IMR-90 (cell line): ENCODE data around the gene ST3GAL3. TPM values are rescaled to one million over a fixed set of nuclear protein-coding genes. Genes with fewer than 3 reads are reported as not detected.

ENCODE experiments used
- ATAC-seq: fragments of 200-7000 bp; cut with Tn5 transposase; 2 replicates; pipeline ENCODE4 v1.9.1; 2020; ENCODE audit warnings: low read depth, mild to moderate bottlenecking, moderate library complexity
- BruUV-seq: library from RNA; stranded (reverse); fragments of 400-500 nt; replicated peaks from 2 replicates; lab custom pipeline; 2021; lab: Mats Ljungman, UMichigan
- CTCF ChIA-PET: fragments of 300-600 bp; formaldehyde crosslinking; extraction: SDS; loops from one replicate; lab custom pipeline; 2021; ENCODE audit warnings: antibody characterized with exemption; lab: Yijun Ruan, JAX
- POLR2A ChIA-PET: fragments of 300-600 bp; sonication (Branson Sonifier 250); formaldehyde crosslinking; loops from one replicate; lab custom pipeline; 2022; ENCODE audit warnings: antibody characterized with exemption; ENCODE audit not compliant: unreplicated experiment; lab: Charles Lee
- DNase-seq: peaks from one replicate; pipeline ENCODE4 v3.0.0; 2013
- H2AFZ ChIP-seq: replicated peaks from 2 replicates; pipeline ENCODE3; 2013; ENCODE audit warnings: low read length, mild to moderate bottlenecking; ENCODE audit not compliant: poor library complexity
- H2AK5ac ChIP-seq: 2 replicates; pipeline ENCODE4 v1.6.1; 2013; ENCODE audit warnings: low read depth, low read length, inconsistent platforms
- H2AK9ac ChIP-seq: replicated peaks from 2 replicates; pipeline ENCODE3; 2013; ENCODE audit warnings: mild to moderate bottlenecking, low read depth, low read length, moderate library complexity; ENCODE audit not compliant: poor library complexity
- H2BK120ac ChIP-seq: 2 replicates; pipeline ENCODE4 v1.6.1; 2013; ENCODE audit warnings: low read depth, low read length, inconsistent platforms
- H2BK15ac ChIP-seq: 3 replicates; pipeline ENCODE4 v1.6.1; 2013; ENCODE audit warnings: low read depth, low read length, inconsistent platforms
- H2BK20ac ChIP-seq: 2 replicates; pipeline ENCODE4 v1.6.1; 2013; ENCODE audit warnings: low read depth, mild to moderate bottlenecking, inconsistent platforms, low read length, moderate library complexity
- H2BK5ac ChIP-seq: 2 replicates; pipeline ENCODE4 v1.6.1; 2013; ENCODE audit warnings: mild to moderate bottlenecking, low read depth, low read length, inconsistent platforms; ENCODE audit not compliant: poor library complexity, severe bottlenecking
- H3K14ac ChIP-seq: replicated peaks from 2 replicates; pipeline ENCODE4 v1.6.1; 2013; ENCODE audit warnings: low read depth, low read length, inconsistent platforms
- H3K18ac ChIP-seq: 2 replicates; pipeline ENCODE4 v1.6.1; 2013; ENCODE audit warnings: low read depth, low read length, control low read depth
- H3K23ac ChIP-seq: 2 replicates; pipeline ENCODE4 v1.6.1; 2013; ENCODE audit warnings: low read depth, low read length, inconsistent platforms
- H3K27ac ChIP-seq: 2 replicates; pipeline ENCODE4 v1.5.1; 2013; ENCODE audit warnings: mild to moderate bottlenecking, control low read depth, low read length; ENCODE audit not compliant: insufficient read depth
- H3K27me3 ChIP-seq: 2 replicates; pipeline ENCODE4 v1.6.1; 2013; ENCODE audit warnings: low read length; ENCODE audit not compliant: control insufficient read depth, insufficient read depth
- H3K36me3 ChIP-seq: 2 replicates; pipeline ENCODE4 v1.6.1; 2013; ENCODE audit warnings: low read length, mixed read lengths; ENCODE audit not compliant: control insufficient read depth, insufficient read depth
- H3K4ac ChIP-seq: 2 replicates; pipeline ENCODE4 v1.6.1; 2013; ENCODE audit warnings: low read depth, low read length, inconsistent platforms
- H3K4me1 ChIP-seq: 2 replicates; pipeline ENCODE4 v1.6.1; 2013; ENCODE audit warnings: low read length, mixed read lengths; ENCODE audit not compliant: control insufficient read depth, insufficient read depth
- H3K4me2 ChIP-seq: 2 replicates; pipeline ENCODE4 v1.6.1; 2013; ENCODE audit warnings: low read depth, mild to moderate bottlenecking, control low read depth, low read length, moderate library complexity
- H3K4me3 ChIP-seq: 2 replicates; pipeline ENCODE4 v1.5.1; 2013; ENCODE audit warnings: low read depth, mild to moderate bottlenecking, control low read depth, low read length, moderate library complexity; ENCODE audit not compliant: insufficient read depth
- H3K56ac ChIP-seq: 2 replicates; pipeline ENCODE4 v1.6.1; 2013; ENCODE audit warnings: low read length, inconsistent platforms; ENCODE audit not compliant: insufficient read depth; ENCODE audit errors: extremely low read depth
- H3K79me1 ChIP-seq, 2 experiments: 2 replicates each; pipeline ENCODE4 v1.6.1; 2013; ENCODE audit warnings: low read length in 2 of 2, inconsistent platforms in 1 of 2, low read depth in 1 of 2
- H3K9ac ChIP-seq: 2 replicates; pipeline ENCODE4 v1.6.1; 2013; ENCODE audit warnings: low read depth, low read length, control low read depth
- H3K9me1 ChIP-seq: 2 replicates; pipeline ENCODE4 v1.6.1; 2013; ENCODE audit warnings: low read length, inconsistent platforms; ENCODE audit not compliant: insufficient read depth
- H3K9me3 ChIP-seq: 2 replicates; pipeline ENCODE4 v1.6.1; 2013; ENCODE audit warnings: low read length; ENCODE audit not compliant: control insufficient read depth, insufficient read depth
- H4K20me1 ChIP-seq: 2 replicates; pipeline ENCODE4 v1.6.1; 2013; ENCODE audit warnings: low read length, inconsistent platforms; ENCODE audit not compliant: insufficient read depth
- H4K5ac ChIP-seq: 2 replicates; pipeline ENCODE4 v1.6.1; 2013; ENCODE audit warnings: mild to moderate bottlenecking, low read depth, low read length, control low read depth
- H4K8ac ChIP-seq, 2 experiments: 2 replicates each; pipeline ENCODE4 v1.6.1; 2013; ENCODE audit warnings: low read depth in 2 of 2, low read length in 2 of 2, control low read depth in 1 of 2, inconsistent platforms in 1 of 2
- H4K91ac ChIP-seq: 2 replicates; pipeline ENCODE4 v1.6.1; 2013; ENCODE audit warnings: low read depth, low read length, inconsistent platforms; ENCODE audit not compliant: insufficient read depth
- BHLHE40 ChIP-seq: fragments of 150-350 bp; IDR thresholded peaks from 2 replicates; pipeline ENCODE4 v1.6.1; 2016; ENCODE audit warnings: mild to moderate bottlenecking, low read depth, low read length
- CEBPB ChIP-seq: IDR thresholded peaks from 2 replicates; pipeline ENCODE4 v1.6.1; 2012; ENCODE audit warnings: low read depth, low read length, improper control_type of control experiment
- CHD1 ChIP-seq: IDR thresholded peaks from 2 replicates; pipeline ENCODE4 v1.6.1; 2012; ENCODE audit warnings: low read depth, low read length, improper control_type of control experiment
- FOS ChIP-seq: fragments of 150-350 bp; IDR thresholded peaks from 2 replicates; pipeline ENCODE4 v1.6.1; 2016; ENCODE audit warnings: low read depth, low read length
- MAZ ChIP-seq: IDR thresholded peaks from 2 replicates; pipeline ENCODE4 v1.6.1; 2012; ENCODE audit warnings: low read depth, mild to moderate bottlenecking, low read length, improper control_type of control experiment, moderate library complexity, borderline replicate concordance
- MXI1 ChIP-seq: IDR thresholded peaks from 2 replicates; pipeline ENCODE4 v1.6.1; 2012; ENCODE audit warnings: low read depth, mild to moderate bottlenecking, low read length, moderate library complexity, borderline replicate concordance
- NFE2L2 ChIP-seq: fragments of 150-350 bp; IDR thresholded peaks from 2 replicates; pipeline ENCODE4 v1.6.1; 2016; ENCODE audit warnings: low read depth, mild to moderate bottlenecking, low read length
- POLR2A ChIP-seq: IDR thresholded peaks from 2 replicates; pipeline ENCODE4 v1.6.1; 2012; ENCODE audit warnings: mild to moderate bottlenecking, low read depth, low read length
- RAD21 ChIP-seq: IDR thresholded peaks from 2 replicates; pipeline ENCODE4 v1.6.1; 2012; ENCODE audit warnings: low read length, improper control_type of control experiment
- RCOR1 ChIP-seq: IDR thresholded peaks from 2 replicates; pipeline ENCODE4 v1.6.1; 2012; ENCODE audit warnings: mild to moderate bottlenecking, low read length, improper control_type of control experiment; ENCODE audit not compliant: insufficient replicate concordance
- SMC3 ChIP-seq: fragments of 150-350 bp; IDR thresholded peaks from 2 replicates; pipeline ENCODE4 v1.6.1; 2016; ENCODE audit warnings: low read depth, mild to moderate bottlenecking, antibody characterized with exemption, low read length, moderate library complexity
- WGBS, 2 experiments: methylation state at CpG; one replicate each; pipeline versions ENCODE4 v1.1.5 to v1.1.7; 2013; ENCODE audit warnings: missing lambda C conversion rate in 2 of 2; ENCODE audit not compliant: insufficient read length in 1 of 2; ENCODE audit errors: extremely low coverage in 2 of 2; 5-methylcytosine and 5-hydroxymethylcytosine counted together
- dilution Hi-C: fragments of 300-500 bp; cut with HindIII; formaldehyde crosslinking; loops from one replicate; pipeline ENCODE4 v1.14.3; 2018; ENCODE audit warnings: low sequenced_read_pairs; ENCODE audit not compliant: unreplicated experiment
- in situ Hi-C: fragments of 300-500 bp; cut with MboI; formaldehyde crosslinking; loops from 3 replicates; pipeline ENCODE4 v1.14.3; 2019; ENCODE audit warnings: low sequenced_read_pairs, inconsistent platforms, mixed read lengths
- intact Hi-C: fragments of 100-400 bp; cut with micrococcal nuclease; formaldehyde crosslinking; loops from 2 replicates; pipeline ENCODE4 v1.10.0; 2022
- polyA plus RNA-seq, 3 experiments: library from polyadenylated mRNA; depleted of rRNA; stranded (reverse); fragments of >200 nt; gene quantifications; 2 replicates each; pipeline ENCODE4 v1.2.3, GENCODE V29; 2012; ENCODE audit warnings: low replicate concordance in 1 of 3
- total RNA-seq: library from RNA; depleted of rRNA; stranded (reverse); fragments of >200 nt; gene quantifications from 2 replicates; pipeline ENCODE4 v1.2.3, GENCODE V29; 2012
- TF ChIP-seq, protein P1 (sequence below): conservative IDR thresholded peaks from 2 replicates; pipeline ENCODE4 v1.5.1; 2012; ENCODE audit warnings: mild to moderate bottlenecking, low read depth, low read length, improper control_type of control experiment
- TF ChIP-seq, protein P2 (sequence below): fragments of 150-350 bp; IDR thresholded peaks from 2 replicates; pipeline ENCODE4 v1.6.1; 2017; ENCODE audit warnings: mild to moderate bottlenecking, antibody characterized with exemption, low read length, low read depth
- TF ChIP-seq, protein P3 (sequence below): fragments of 150-350 bp; IDR thresholded peaks from 2 replicates; pipeline ENCODE4 v1.6.1; 2016; ENCODE audit warnings: low read depth, mild to moderate bottlenecking, low read length, moderate library complexity, borderline replicate concordance

The ST3GAL3 gene
- total and polyA plus RNA-seq, 2 of the 4 experiments (the other 2 are of a cell fraction) = 12.0 to 14.8 TPM

GRCh38 chr1:43844114-43844513 is 136.8 kb downstream of the ST3GAL3 start:
- Histone ChIP-seq H3K4me3 (no peak overlapping the region), H2AK9ac (no peak overlapping the region), H3K36me3 (peaks cover 5% of the 10 kb centered on the region; the same call in 1 of the 2 replicates), H4K5ac (no peak overlapping the region), H2BK120ac (no peak overlapping the region), H3K18ac (no peak overlapping the region), H3K9ac (no peak overlapping the region), H3K9me3 (no peaks in the 10 kb centered on the region), H3K23ac (no peak overlapping the region), H3K56ac (no peak overlapping the region), H3K27me3 (no peaks in the 10 kb centered on the region), H2AK5ac (no peak overlapping the region), H4K20me1 (no peaks in the 10 kb centered on the region), H2AFZ (no peak overlapping the region), H2BK15ac (no peak overlapping the region), H4K8ac (no peak overlapping the region), H3K9me1 (0 out of 2 replicates have a peak, but pooled peaks cover 2% of the 10 kb centered on the region), H2BK20ac (no peak overlapping the region), H3K79me1 (peaks cover 7 to 8% of the 10 kb centered on the region in 2 experiments; a peak in 3 of 4 replicates), H3K4me2 (no peak overlapping the region), H3K14ac (no peak overlapping the region), H3K27ac (no peak overlapping the region), H3K4ac (no peak overlapping the region), H3K4me1 (no peaks in the 10 kb centered on the region), H2BK5ac (no peak overlapping the region), H4K91ac (no peak overlapping the region)
- CTCF ChIA-PET = no interaction called here
- intact Hi-C loops (no loop called here), in situ Hi-C loops (no loop called here), dilution Hi-C loops (no loop called here)
- BruUV-seq = no TSS peak
- ATAC-seq = no peak
- TF ChIP-seq, protein P1, sequence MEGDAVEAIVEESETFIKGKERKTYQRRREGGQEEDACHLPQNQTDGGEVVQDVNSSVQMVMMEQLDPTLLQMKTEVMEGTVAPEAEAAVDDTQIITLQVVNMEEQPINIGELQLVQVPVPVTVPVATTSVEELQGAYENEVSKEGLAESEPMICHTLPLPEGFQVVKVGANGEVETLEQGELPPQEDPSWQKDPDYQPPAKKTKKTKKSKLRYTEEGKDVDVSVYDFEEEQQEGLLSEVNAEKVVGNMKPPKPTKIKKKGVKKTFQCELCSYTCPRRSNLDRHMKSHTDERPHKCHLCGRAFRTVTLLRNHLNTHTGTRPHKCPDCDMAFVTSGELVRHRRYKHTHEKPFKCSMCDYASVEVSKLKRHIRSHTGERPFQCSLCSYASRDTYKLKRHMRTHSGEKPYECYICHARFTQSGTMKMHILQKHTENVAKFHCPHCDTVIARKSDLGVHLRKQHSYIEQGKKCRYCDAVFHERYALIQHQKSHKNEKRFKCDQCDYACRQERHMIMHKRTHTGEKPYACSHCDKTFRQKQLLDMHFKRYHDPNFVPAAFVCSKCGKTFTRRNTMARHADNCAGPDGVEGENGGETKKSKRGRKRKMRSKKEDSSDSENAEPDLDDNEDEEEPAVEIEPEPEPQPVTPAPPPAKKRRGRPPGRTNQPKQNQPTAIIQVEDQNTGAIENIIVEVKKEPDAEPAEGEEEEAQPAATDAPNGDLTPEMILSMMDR = no peak
- TF ChIP-seq POLR2A (no peak), BHLHE40 (no peak), SMC3 (no peak), FOS (no peak), MAZ (no peak), NFE2L2 (no peak), RCOR1 (no peak), CHD1 (no peak), RAD21 (no peak), MXI1 (no peak), CEBPB (no peak)
- TF ChIP-seq, protein P2, sequence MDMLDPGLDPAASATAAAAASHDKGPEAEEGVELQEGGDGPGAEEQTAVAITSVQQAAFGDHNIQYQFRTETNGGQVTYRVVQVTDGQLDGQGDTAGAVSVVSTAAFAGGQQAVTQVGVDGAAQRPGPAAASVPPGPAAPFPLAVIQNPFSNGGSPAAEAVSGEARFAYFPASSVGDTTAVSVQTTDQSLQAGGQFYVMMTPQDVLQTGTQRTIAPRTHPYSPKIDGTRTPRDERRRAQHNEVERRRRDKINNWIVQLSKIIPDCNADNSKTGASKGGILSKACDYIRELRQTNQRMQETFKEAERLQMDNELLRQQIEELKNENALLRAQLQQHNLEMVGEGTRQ = no peak
- TF ChIP-seq, protein P3, sequence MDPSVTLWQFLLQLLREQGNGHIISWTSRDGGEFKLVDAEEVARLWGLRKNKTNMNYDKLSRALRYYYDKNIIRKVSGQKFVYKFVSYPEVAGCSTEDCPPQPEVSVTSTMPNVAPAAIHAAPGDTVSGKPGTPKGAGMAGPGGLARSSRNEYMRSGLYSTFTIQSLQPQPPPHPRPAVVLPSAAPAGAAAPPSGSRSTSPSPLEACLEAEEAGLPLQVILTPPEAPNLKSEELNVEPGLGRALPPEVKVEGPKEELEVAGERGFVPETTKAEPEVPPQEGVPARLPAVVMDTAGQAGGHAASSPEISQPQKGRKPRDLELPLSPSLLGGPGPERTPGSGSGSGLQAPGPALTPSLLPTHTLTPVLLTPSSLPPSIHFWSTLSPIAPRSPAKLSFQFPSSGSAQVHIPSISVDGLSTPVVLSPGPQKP = no peak
- no peak for DNase-seq
- POLR2A ChIA-PET = no interaction called here
- WGBS, 2 experiments = no CpG with 5 or more reads among the region's 1 CpG
